Panc1 (cell line): ENCODE measurements around the gene CAMSAP3. TPM values are rescaled to one million over a fixed set of nuclear protein-coding genes. Genes with fewer than 3 reads are reported as not detected.
A peak's percentile ranks its signal among the peaks of the same experiment; 100 is the strongest.

Experiments
- ATAC-seq: fragments of 200-7000 bp; cut with Tn5 transposase; 2 replicates; pipeline ENCODE4 v1.9.1; 2020; ENCODE audit warnings: mild to moderate bottlenecking, moderate library complexity
- BruUV-seq: library from RNA; stranded (reverse); fragments of 400-500 nt; replicated peaks from 2 replicates; lab custom pipeline; 2021; lab: Mats Ljungman, UMichigan
- CTCF ChIA-PET: fragments of 300-600 bp; sonication (Branson Sonifier 250); formaldehyde crosslinking; loops from one replicate; lab custom pipeline; 2022; ENCODE audit warnings: antibody characterized with exemption; lab: Charles Lee
- POLR2A ChIA-PET: fragments of 300-600 bp; sonication (Branson Sonifier 250); formaldehyde crosslinking; loops from one replicate; lab custom pipeline; 2022; ENCODE audit warnings: antibody characterized with exemption; lab: Charles Lee
- DNase-seq: peaks from one replicate; pipeline ENCODE4 v3.0.0-alpha.2; 2010; ENCODE audit warnings: low read depth, low spot score
- H3K27ac ChIP-seq: 2 replicates; pipeline ENCODE4 v1.5.1; 2011; ENCODE audit warnings: mild to moderate bottlenecking, low read length, inconsistent platforms
- H3K27me3 ChIP-seq: fragments of 200-500 bp; sonication (Bioruptor generic); 2 replicates; pipeline ENCODE4 v1.6.0; 2014; ENCODE audit warnings: low read length, inconsistent platforms; ENCODE audit not compliant: control insufficient read depth, insufficient read depth
- H3K36me3 ChIP-seq: fragments of 200-500 bp; sonication (Bioruptor generic); 2 replicates; pipeline ENCODE4 v1.5.1; 2014; ENCODE audit warnings: inconsistent platforms, mild to moderate bottlenecking, low read length, moderate library complexity; ENCODE audit not compliant: control insufficient read depth, insufficient read depth
- H3K4me1 ChIP-seq: 2 replicates; pipeline ENCODE4 v1.5.1; 2011; ENCODE audit warnings: inconsistent platforms, mild to moderate bottlenecking, low read length, moderate library complexity; ENCODE audit not compliant: control insufficient read depth, insufficient read depth
- H3K4me3 ChIP-seq, 2 experiments: 2 replicates each; pipeline ENCODE4 v1.5.1; 2011 to 2012; ENCODE audit warnings: low read depth in 2 of 2, low read length in 2 of 2, mild to moderate bottlenecking in 2 of 2, inconsistent platforms in 1 of 2, moderate library complexity in 1 of 2
- H3K9me3 ChIP-seq: fragments of 200-500 bp; sonication (Bioruptor generic); 2 replicates; pipeline ENCODE4 v1.5.1; 2014; ENCODE audit warnings: low read depth, mild to moderate bottlenecking, inconsistent platforms, low read length, moderate library complexity; ENCODE audit not compliant: control insufficient read depth, insufficient read depth
- POLR2AphosphoS5 ChIP-seq: IDR thresholded peaks from 2 replicates; pipeline ENCODE4 v1.6.1; 2012; ENCODE audit warnings: mild to moderate bottlenecking, low read depth, low read length, moderate library complexity
- SIN3A ChIP-seq: IDR thresholded peaks from 2 replicates; pipeline ENCODE4 v1.6.1; 2012; ENCODE audit warnings: low read depth, mild to moderate bottlenecking, low read length, moderate library complexity, borderline replicate concordance; ENCODE audit not compliant: insufficient read depth
- TCF7L2 ChIP-seq: IDR thresholded peaks from 2 replicates; pipeline ENCODE4 v1.6.1; 2011; ENCODE audit warnings: mild to moderate bottlenecking, low read depth, low read length, inconsistent platforms
- in situ Hi-C: cut with HindIII; loops from 2 replicates; pipeline ENCODE4 v1.10.0; 2016; ENCODE audit warnings: low sequenced_read_pairs, low pct_unique_long_range_greater_than_20kb
- intact Hi-C: fragments of 100-400 bp; cut with micrococcal nuclease; formaldehyde crosslinking; loops from one replicate; pipeline ENCODE4 v1.10.0; 2022; ENCODE audit not compliant: unreplicated experiment
- total RNA-seq: library from RNA; stranded (reverse); gene quantifications from one replicate; pipeline ENCODE4 v1.2.1, GENCODE V29; 2021; ENCODE audit not compliant: unreplicated experiment
- TF ChIP-seq, protein P1 (sequence below): fragments of 450-650 bp; IDR thresholded peaks from 2 replicates; pipeline ENCODE4 v1.5.1; 2017; ENCODE audit warnings: mild to moderate bottlenecking
- TF ChIP-seq, protein P2 (sequence below), 2 experiments: IDR thresholded peaks; 2 replicates each; pipeline ENCODE4 v1.6.1; 2011 to 2012; ENCODE audit warnings: low read depth in 2 of 2, control low read depth in 1 of 2, low read length in 1 of 2, mild to moderate bottlenecking in 1 of 2, moderate library complexity in 1 of 2; ENCODE audit not compliant: insufficient read depth in 1 of 2

Gene CAMSAP3
- total RNA-seq, 1 experiment from 2014 or later: 1.7 TPM

- peak; percentile 61 for ATAC-seq
- POLR2A ChIA-PET: interaction anchor here (0.5 kb wide), 1 partner anchor 12 kb away, joined by 3 read pairs; no protein-coding TSS in a partner anchor
- Histone ChIP-seq H3K27ac (peak overlapping the region; percentile 73), H3K27me3 (no peaks in the 10 kb centered on the region), H3K36me3 (no peaks in the 10 kb centered on the region), H3K9me3 (no peaks in the 10 kb centered on the region), H3K4me3 (peak overlapping the region; percentile 62 to 78), H3K4me1 (no peaks in the 10 kb centered on the region; the same call in 1 of the 2 replicates)
- no peak for DNase-seq
- TF ChIP-seq POLR2AphosphoS5: no peak
- TF ChIP-seq, protein P1, sequence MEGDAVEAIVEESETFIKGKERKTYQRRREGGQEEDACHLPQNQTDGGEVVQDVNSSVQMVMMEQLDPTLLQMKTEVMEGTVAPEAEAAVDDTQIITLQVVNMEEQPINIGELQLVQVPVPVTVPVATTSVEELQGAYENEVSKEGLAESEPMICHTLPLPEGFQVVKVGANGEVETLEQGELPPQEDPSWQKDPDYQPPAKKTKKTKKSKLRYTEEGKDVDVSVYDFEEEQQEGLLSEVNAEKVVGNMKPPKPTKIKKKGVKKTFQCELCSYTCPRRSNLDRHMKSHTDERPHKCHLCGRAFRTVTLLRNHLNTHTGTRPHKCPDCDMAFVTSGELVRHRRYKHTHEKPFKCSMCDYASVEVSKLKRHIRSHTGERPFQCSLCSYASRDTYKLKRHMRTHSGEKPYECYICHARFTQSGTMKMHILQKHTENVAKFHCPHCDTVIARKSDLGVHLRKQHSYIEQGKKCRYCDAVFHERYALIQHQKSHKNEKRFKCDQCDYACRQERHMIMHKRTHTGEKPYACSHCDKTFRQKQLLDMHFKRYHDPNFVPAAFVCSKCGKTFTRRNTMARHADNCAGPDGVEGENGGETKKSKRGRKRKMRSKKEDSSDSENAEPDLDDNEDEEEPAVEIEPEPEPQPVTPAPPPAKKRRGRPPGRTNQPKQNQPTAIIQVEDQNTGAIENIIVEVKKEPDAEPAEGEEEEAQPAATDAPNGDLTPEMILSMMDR: no peak
- TF ChIP-seq TCF7L2: no peak
- no peak for TF ChIP-seq SIN3A
- no TSS peak for BruUV-seq
- intact Hi-C loops: no loop called here
- in situ Hi-C loops: no loop called here
- CTCF ChIA-PET: no interaction called here
These were observed 42.0 kb downstream of the CAMSAP3 start for GRCh38 chr19:7637374-7638256.

GRCh38 chr19:7638802-7639465 is 43.3 kb downstream of the CAMSAP3 start:
- H3K9me3 ChIP-seq: no peaks in the 10 kb centered on the region
- DNase-seq: no peak
- ATAC-seq: no peak
- in situ Hi-C loops (no loop called here), intact Hi-C loops (no loop called here)
- BruUV-seq: no TSS peak
- no peak overlapping the region for H3K27ac ChIP-seq
- no peaks in the 10 kb centered on the region for H3K36me3 ChIP-seq
- ChIA-PET CTCF (no interaction called here), POLR2A (interaction anchor here (0.6 kb wide), 1 partner anchor 18 kb away, joined by 3 read pairs; no protein-coding TSS in a partner anchor)
- H3K4me3 ChIP-seq: no peak overlapping the region
- no peak for TF ChIP-seq POLR2AphosphoS5
- no peak for TF ChIP-seq TCF7L2
- TF ChIP-seq, protein P2, sequence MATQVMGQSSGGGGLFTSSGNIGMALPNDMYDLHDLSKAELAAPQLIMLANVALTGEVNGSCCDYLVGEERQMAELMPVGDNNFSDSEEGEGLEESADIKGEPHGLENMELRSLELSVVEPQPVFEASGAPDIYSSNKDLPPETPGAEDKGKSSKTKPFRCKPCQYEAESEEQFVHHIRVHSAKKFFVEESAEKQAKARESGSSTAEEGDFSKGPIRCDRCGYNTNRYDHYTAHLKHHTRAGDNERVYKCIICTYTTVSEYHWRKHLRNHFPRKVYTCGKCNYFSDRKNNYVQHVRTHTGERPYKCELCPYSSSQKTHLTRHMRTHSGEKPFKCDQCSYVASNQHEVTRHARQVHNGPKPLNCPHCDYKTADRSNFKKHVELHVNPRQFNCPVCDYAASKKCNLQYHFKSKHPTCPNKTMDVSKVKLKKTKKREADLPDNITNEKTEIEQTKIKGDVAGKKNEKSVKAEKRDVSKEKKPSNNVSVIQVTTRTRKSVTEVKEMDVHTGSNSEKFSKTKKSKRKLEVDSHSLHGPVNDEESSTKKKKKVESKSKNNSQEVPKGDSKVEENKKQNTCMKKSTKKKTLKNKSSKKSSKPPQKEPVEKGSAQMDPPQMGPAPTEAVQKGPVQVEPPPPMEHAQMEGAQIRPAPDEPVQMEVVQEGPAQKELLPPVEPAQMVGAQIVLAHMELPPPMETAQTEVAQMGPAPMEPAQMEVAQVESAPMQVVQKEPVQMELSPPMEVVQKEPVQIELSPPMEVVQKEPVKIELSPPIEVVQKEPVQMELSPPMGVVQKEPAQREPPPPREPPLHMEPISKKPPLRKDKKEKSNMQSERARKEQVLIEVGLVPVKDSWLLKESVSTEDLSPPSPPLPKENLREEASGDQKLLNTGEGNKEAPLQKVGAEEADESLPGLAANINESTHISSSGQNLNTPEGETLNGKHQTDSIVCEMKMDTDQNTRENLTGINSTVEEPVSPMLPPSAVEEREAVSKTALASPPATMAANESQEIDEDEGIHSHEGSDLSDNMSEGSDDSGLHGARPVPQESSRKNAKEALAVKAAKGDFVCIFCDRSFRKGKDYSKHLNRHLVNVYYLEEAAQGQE (IDR thresholded peaks at IDR 0.05; ENCODE audit: insufficient read depth in 1 of 2, low read depth in 2 of 2, low read length in 1 of 2): no peak
- TF ChIP-seq, protein P1: no peak
- no peak for TF ChIP-seq SIN3A
- H3K27me3 ChIP-seq: no peaks in the 10 kb centered on the region
- H3K4me1 ChIP-seq: no peaks in the 10 kb centered on the region; the same call in 1 of the 2 replicates
